Activated naive CD8-positive, alpha-beta T cell treated with anti-CD3 and anti-CD28 coated beads, Interleukin-2, amount 50 U/mL, for 16 hours (primary cell): ENCODE data around the gene AHRR.
A peak's percentile ranks its signal among the peaks of the same experiment; 100 is the strongest.

ENCODE experiments used
- DNase-seq: peaks from one replicate; pipeline ENCODE4 v3.0.0-alpha.2; 2020; ENCODE audit warnings: low read depth, low spot score

AHRR gene

DNA sequence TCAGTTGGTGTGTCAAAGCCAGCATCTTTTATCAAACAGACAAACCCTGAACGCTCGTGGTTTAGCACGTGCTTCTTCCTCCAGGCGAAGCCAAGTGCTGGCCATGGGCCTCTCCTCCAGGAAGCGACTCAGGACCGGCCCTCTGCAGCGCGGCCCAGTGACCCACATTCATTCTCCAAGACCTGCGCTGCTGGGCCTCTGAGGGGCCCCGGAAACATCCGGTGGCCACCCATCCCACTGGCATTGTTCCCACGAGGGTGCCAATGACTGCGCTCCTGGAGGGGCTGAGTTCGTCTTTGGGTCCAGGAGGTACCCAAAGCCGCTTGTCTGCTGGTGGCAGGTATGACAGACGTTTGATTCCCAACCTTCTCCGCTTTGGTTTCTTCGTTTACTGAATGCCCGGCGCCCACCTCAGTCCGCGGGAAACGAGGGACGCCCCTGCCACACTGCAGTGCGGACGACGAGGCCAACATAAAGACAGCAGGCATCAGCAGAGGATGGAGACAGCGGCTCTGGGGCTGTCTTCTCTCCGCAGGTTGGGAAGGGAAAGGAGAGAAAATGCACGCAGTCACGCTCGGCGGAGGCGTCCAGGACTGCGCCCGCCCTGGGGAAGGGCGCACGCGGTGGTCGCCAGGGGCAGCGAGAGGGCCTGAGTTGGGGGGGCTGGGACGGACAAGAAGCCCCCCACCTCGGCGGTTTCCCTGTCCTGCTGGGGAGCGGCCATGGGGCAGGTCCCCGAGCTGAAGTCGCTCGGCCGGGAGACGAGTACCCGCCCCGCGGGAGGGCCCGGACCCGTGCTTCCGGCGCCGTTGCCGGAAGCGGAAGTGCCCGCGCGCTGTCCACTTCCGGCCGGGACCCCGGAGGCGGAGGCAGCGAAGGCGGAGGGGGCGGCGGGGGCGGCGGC is 121.1 kb downstream of the AHRR start, which contains the start of gene EXOC3:
Gene EXOC3 (plus strand): TSS at position 842 of the 904 bp plus-strand sequence. CDS start 3,030 bp downstream, outside the sequence.
- DNase-seq = peak; percentile 32

DNA sequence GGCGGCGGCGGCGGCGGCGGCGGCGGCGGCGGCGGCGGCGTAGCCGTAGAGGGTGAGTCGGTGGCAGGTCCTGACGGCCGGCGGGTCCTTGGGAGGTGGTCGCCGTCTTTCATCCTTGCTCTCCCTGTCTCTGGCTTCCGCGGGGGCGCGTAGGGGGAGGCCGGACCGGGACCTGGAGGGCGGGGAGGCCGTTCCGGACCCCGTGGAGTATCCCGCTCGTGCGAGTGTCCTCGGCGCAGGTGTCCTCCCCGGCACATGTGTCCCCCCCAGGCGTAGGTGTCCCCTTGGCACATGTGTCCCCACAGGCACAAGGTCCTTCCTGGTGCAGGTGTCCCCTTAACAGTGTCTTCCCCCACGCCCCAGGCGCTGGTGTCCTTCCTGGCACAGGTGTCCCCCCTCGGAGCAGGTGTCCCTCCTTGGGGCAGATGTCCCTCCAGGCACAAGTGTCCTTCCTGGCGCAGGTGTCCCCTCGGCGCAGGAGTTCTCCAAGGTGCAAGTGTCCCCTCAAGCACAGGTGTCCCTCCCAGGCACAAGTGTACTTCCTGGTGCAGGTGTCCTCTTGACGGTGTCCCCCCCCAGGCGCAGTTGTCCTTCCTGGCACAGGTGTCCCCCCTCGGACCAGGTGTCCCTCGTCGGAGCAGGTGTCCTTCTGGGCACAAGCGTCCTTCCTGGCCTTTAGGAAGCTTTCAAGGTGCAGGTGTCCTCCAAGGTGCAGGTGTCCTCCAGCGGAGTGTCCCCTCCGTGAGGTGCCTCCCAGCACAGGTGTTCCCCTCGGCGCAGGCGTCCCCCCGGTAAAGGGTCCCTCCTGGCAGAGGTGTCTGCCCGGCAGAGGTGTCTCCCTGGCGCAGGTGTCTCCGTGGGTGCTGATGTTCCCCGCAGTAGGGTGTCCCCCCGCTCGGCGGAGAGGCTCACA is 122.0 kb downstream of the AHRR start:
- DNase-seq = no peak

DNA sequence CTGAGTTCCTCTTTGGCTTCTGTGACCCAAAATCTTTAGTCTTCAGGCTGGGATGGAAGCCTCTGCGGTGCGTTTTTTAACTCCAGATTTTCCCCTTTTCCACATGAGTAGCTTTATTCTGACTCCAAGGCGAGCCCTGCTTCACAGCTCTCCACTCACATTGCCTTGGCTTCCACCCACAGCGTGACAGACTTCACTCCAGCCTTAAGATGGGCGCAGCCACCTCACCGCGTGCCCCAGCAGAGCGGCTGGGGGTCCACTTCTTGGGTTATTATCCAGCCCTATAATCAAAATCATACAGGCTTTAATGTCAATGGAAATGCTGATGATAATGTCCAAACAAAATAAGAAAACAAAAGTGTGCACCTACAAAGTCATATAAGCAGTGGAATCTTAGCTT is 122.7 kb downstream of the AHRR start:
- no peak for DNase-seq

DNA sequence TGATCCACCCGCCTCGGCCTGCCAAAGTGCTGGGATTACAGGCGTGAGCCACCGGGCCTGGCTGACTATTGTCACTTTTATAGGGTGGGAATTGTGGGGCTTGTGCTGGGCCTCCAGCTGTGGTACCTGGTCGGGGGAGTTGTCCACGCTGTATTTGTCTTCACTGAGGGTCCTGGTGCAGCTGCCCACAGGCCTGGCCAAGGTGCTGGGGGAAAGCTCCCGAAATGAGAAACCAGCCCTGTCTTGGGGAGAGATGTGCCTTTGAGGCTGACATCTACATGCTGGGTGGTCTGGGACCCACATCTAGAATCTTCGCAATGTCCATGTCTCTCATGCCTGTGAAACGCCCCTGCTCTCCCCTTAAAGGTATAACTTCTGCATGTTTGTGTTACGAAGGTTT is 124.1 kb downstream of the AHRR start:
- no peak for DNase-seq

DNA sequence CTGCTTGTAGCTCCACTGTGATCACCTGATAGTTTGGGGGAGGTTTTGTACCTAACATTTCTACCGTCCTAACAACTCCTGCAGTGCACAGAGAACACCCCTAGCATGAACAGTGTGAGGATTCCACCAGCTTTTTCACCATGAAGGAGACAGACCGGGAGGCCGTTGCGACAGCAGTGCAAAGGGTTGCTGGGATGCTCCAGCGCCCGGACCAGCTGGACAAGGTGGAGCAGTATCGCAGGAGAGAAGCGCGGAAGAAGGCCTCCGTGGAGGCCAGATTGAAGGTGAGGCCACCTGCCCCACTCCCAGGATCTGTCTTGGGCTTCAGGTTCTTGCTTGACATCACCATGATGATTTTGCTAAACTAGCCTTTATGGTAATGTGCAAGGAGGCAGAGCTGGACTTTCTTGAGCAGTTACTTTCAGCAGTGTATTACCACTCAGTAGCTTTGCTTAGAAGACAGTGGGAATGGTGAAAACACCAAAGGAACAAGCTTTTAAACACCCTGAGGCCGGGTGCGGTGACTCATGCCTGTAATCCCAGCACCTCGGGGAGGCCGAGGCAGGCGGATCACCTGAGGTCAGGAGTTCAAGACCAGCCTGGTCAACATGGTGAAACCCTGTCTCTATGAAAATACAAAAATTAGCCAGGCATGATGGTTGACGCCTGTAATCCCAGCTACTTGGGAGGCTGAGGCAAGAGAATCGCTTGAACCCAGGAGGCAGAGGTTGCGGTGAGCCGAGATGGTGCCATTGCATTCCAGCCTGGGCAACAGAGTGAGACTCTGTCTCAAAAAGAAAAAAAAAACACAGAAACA is 124.8 kb downstream of the AHRR start:
- DNase-seq = no peak

DNA sequence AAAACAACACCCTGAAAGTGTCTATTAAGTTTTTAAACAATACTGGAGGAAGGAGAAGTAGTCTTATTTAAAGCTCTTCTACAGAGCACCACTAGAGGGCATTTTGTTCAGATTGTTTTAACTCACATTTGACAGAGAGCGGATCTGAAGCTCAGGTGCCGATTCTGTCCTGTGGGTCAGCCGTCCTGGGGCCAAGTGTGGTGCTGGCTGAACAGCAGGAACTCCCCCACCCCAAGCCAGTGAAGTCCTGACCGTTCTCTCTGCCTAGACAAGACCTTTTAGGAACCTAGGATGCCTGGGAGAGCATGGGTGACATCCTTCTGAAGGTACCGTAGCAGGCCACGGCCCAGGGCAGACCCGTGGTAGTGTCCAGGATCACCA is 125.4 kb downstream of the AHRR start:
- no peak for DNase-seq

DNA sequence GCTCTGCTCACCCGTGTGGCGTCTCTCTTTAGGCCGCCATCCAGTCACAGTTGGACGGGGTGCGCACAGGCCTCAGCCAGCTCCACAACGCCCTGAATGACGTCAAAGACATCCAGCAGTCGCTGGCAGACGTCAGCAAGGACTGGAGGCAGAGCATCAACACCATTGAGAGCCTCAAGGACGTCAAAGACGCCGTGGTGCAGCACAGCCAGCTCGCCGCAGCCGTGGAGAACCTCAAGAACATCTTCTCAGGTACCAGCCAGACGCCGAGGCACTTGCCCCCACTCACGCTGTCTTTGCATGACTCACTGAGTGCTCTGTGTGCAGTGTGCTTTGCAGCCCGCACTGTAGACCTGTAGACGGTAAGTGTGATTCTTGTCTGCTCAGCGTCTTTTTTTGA is 126.0 kb downstream of the AHRR start:
- no peak for DNase-seq

DNA sequence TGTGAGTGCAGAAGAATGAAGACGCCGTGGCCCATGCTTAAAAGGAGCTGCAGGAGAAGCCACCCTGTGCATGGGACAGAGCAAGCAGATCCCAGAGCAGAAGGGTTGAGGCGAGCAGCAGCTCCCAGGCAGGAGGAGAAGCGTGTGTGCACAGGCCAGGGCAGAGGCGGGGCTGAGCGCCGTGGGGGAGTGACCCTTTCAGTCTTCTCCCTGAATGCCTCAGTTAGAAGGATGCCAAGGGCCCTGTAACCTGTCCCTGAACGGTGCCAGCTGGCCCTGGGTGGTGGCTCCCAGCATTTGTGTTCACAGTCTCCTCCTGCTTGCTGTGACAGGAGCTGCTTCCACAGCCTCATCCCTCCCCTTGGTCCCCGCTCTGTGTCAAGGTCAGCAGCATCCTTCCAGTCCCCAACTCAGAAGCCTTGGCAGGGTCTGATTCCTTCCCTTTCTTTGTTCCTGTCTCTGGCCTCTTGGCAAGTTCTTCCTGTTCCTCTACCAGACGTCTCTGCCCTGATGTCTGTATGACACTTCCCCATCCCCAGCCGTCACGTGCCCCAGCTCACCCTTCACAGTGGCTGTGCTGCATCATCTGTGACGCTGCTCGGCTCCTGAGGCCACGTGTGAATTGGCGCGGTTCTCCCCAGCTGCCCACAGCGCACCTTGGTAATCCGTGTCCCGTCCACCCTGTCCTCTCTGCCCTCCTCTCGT is 126.7 kb downstream of the AHRR start:
- no peak for DNase-seq

DNA sequence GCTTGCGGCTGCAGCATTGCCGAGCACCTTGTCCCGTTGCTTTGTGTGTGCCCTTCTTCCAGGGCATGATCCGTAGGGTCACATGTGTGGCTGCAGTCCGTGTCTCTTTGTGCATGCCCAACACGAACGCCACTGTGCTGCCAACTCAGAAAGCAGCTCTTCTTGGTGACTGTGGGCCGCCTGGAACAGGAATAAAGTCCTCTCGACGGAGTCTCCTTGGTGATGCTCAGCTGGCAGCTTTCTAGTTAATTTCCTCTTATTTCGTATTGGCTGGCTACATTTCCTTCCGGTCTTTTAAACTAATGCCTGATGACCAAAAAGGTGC is 127.2 kb downstream of the AHRR start:
- DNase-seq = no peak

DNA sequence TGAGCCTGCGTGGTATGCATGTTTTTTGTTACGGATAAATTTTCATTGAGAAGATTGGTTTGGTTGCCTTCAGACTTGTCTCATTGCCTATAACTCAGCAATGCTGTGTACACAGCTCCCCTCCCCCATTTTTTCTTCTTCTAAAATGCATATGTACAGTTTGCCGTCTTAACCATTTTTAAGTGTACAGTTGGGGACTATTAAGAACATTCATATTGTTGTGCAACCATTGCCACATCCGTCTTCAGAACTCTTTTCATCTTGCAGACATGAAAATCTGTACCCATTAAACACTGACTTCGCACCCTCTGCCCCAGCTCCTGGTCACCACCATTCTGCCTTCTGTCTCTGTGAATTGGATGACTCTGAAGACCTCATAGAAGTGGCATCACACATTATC is 127.6 kb downstream of the AHRR start:
- DNase-seq = no peak

DNA sequence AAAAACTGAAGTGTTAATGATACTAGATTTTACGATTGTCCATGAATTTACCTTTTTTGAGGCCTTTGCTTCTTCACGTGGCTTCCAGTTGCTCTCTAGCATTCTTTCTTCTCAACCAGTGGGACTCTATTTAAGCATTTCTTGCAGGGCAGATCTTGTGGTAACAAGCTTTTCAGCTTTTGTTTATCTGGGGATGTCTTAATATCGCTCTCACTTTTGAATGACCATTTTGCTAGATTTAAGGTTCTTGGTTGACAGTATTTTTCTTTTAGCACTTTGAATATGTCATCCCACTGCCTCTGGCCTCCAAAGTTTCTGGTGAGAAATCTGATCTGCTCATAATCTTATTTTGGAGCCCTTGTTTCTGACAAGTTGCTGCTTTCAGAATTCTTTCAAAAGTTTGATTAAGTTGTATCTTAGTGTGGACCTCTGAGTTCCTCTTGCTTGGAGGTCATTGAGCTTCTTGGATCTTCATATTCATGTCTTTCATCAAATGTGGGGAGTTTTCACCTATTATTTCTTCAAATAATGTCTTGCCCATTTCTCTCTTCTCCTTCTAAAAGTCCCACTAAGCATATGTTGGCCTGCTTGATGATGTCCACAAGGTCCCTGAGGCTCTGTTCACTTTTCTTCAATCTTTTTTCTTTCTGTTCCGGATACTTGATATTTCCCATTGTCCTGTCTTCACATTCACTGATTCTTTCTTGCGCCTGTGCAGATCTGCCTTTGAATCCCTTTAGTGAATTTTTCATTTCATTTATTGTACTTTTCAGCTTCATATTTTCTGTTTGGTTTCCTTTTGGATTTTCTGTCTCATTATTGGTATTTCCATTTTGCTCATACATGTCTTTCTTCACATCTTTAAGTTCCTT is 130.3 kb downstream of the AHRR start:
- DNase-seq = no peak

DNA sequence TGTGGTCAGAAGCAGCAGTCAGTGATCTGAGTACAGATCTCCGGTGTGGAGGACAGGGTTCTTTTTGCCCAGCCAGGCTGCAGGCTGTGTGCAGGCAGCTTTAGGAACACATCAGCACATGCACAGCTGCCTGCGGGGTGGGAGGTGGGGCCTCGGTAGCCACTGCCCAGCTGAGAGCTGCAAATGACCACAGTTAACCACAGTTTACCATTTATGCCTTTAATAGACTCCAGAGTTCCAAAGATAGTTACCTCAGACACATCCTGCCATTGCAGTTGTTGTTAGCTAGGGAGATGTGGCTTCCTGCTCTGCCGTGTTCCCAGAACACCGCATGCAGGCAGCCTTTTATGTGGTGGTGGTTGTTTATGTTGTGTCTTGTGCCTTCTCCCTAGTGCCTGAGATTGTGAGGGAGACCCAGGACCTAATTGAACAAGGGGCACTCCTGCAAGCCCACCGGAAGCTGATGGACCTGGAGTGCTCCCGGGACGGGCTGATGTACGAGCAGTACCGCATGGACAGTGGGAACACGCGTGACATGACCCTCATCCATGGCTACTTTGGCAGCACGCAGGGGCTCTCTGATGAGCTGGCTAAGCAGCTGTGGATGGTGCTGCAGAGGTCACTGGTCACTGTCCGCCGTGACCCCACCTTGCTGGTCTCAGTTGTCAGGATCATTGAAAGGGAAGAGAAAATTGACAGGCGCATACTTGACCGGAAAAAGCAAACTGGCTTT is 131.6 kb downstream of the AHRR start:
- no peak for DNase-seq

DNA sequence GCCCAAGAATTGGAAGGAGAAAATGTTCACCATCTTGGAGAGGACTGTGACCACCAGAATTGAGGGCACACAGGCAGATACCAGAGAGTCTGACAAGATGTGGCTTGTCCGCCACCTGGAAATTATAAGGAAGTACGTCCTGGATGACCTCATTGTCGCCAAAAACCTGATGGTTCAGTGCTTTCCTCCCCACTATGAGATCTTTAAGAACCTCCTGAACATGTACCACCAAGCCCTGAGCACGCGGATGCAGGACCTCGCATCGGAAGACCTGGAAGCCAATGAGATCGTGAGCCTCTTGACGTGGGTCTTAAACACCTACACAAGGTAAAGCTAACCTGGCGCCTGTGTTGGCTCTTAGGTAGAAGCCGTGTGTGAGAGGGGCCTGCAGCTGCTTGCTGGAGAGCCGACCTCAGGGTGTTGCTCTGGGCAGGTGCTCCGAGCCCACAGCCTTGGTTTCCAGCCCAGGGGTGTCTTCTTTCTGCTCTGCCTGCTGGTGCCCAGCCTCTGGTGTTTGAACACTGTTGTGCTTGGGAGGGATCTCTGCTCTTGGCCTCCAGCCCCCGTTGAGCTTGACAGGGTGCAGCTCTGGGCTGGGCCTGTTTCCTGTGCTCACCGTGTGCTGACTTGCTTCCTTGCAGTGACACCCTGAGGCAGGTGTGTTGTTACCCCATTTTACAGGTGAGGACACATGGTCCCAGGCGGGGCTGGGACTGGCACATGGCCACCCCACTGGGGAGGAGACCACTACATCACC is 132.4 kb downstream of the AHRR start:
- no peak for DNase-seq

DNA sequence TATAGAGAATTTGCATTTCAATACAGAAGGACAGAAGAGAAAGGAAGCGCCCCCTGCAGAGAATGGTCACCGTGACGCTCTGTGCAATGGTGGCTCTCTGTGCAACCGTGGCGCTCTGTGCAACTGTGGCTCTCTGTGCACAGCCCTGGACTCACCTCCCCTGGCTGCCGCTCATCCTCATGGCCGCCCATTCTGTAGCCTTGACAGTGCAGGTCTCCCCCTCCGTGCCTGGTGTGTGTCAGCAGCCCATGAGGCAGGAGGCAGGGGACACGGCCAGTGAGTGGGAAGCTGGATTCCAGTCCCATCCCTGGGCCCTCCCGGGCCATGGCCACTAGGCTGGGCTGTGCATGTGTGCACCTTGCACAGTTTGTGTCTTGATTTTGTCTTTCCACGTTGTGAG is 133.4 kb downstream of the AHRR start:
- DNase-seq = no peak

DNA sequence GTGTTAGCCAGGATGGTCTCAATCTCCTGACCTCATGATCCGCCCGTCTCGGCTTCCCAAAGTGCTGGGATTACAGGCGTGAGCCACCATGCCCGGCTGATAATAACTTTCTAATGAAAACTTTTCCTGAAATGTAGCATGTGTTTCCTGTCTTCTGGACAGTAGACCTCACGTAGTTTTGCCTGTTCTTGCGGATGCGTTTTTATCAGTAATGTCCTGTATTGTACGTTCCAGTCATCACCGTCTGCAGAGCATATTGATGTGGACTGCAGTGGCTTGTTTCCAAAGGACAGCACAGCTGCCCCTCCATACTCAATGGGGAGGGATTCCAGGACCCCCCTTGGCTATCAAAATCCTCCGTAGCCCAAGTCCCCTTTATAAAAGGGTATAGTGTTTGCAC is 134.3 kb downstream of the AHRR start:
- DNase-seq = no peak

DNA sequence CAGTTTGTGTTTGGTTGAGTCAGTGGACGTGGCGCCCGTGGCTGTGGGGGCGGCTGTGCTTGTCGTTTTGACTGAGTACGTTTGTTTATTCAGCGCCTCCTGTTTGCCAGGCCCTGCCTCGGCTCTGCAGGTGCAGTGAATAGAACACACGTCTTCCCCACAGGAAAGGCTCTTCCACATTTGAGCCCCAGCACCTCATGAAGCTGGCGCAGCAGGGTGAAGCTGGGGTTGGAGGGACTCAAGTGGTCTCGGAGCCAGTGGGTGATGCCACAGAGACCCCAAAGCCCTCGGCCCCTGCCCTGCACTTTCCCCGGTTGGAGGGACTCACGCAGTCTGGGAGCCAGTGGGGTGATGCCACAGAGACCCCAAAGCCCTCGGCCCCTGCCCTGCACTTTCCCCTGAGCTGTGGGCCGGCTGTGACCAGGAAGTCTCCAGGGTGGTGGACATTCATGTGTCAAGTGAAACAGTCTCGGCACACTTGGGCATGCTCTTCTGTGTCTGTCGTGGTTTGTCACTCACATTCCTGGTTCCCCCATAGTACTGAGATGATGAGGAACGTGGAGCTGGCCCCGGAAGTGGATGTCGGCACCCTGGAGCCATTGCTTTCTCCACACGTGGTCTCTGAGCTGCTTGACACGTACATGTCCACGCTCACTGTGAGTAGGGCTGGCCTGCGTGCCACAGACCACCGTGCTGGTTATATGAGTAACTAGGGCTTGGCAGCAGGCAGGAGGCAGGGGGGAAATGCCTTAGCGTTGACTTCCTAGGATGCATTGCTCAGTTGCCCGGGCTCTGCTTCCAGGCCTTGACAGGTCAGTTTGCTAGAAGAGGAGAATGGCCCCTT is 135.1 kb downstream of the AHRR start:
- no peak for DNase-seq

DNA sequence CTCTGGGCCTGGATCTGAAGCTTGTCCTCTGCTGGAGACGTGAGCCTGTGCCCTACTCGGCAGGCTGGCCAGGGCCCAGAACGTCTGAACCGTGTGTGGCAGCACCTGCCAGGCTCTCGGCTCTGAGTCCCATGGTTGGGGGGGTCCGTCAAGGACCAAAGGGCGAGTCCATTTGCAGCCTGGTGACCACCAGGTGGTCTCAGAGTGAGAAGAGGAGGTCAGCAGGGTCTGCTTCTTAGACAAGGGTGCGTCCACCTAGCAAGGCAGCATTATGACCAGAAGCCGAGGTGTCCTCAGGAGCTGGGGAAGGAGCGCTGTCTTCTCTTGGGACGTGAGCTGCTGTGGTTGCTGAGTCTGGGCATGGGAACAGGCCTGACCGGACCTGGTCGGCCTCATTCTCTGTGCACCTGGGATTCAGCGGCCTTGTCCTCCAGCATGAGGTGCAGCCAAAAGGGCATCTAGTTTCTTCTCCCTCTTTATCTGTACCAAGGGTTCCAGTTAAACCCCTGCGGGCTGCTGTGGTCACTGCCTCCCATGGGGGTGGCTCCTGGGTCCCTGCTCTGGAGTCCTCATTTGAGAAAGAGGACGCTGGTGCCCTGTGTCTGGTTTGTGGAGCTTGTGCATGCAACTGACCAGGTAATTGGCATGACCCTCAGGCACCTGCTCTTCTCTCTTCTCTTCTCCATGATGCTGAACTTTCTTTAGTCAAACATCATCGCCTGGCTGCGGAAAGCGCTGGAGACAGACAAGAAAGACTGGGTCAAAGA is 135.9 kb downstream of the AHRR start:
- no peak for DNase-seq
